ENCODE measurements around the gene ARL6IP1.
"Not testable (repeated sequence)": the region's sequence is repeated elsewhere in the genome, so short reads cannot be mapped to it uniquely, and the experiment has no call there.

DNA sequence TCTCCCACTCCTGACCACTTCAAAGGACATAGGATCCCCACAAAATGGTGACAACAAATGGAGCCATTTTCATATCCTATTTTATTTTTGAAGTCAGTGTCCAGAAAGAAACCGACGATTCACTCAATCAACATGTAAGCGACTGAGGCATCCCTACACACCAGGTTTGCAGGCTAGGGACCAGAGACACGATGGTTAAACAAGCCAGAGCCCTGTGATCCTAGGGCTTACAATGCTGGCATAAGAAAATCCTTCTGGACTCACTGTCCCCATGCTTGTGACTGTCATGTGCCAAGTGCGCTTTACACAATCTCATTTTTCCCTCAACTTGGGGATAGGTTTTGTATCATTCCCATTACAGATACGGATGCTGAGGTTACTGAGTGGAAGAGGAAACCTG, 20.1 kb downstream of the ARL6IP1 start:
- TF ChIP-seq, protein P1, sequence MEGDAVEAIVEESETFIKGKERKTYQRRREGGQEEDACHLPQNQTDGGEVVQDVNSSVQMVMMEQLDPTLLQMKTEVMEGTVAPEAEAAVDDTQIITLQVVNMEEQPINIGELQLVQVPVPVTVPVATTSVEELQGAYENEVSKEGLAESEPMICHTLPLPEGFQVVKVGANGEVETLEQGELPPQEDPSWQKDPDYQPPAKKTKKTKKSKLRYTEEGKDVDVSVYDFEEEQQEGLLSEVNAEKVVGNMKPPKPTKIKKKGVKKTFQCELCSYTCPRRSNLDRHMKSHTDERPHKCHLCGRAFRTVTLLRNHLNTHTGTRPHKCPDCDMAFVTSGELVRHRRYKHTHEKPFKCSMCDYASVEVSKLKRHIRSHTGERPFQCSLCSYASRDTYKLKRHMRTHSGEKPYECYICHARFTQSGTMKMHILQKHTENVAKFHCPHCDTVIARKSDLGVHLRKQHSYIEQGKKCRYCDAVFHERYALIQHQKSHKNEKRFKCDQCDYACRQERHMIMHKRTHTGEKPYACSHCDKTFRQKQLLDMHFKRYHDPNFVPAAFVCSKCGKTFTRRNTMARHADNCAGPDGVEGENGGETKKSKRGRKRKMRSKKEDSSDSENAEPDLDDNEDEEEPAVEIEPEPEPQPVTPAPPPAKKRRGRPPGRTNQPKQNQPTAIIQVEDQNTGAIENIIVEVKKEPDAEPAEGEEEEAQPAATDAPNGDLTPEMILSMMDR (IDR thresholded peaks at IDR 0.05; ENCODE audit: low read length): not testable (repeated sequence)
- not testable (repeated sequence) for TF ChIP-seq EZH2phosphoT487 (IDR thresholded peaks at IDR 0.05; ENCODE audit: low read length)
